GM21367 (cell line): ENCODE measurements around the gene PORCN.
"Not testable (repeated sequence)": the region's sequence is repeated elsewhere in the genome, so short reads cannot be mapped to it uniquely, and the experiment has no call there.

ENCODE experiments used
- ATAC-seq: cut with Tn5 transposase; IDR thresholded peaks from one replicate; pipeline ENCODE4 v1.9.1; 2021; ENCODE audit not compliant: unreplicated experiment

Gene PORCN

DNA sequence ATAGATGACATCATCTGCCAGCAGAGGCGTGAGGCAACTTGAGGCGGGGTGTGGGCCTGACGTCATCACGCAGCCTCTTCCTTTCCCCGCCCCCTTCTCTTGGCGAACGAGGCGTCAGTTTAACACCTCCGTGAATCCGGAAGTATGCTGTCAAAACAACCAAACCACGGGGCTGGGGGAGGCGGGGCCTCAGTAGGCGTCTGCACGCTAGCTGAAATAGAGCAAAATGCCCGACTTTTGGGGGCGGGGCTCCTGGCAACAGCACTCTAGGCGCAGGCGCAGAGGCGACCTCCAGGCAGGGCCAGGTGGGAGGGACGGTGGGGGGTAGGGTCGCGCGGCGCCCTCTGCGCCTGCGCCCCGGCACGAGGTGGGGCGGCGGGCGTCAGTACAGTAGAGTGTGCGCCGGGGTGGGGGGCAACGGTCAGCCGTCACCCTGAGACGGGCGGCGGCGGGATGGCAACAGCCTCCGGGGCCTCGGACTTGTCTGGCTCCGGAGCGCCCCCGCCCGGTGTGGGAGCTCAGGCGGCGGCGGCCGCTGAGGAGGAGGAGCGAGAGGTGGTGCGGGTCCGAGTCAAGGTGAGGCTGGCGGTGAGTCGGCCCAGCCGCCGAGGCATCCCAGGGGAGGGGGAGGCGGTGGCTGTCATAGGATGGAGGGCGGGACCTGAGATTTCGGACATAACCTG lies 30.7 kb downstream of the PORCN start, which contains the start of gene TBC1D25:
Gene TBC1D25 (plus strand): TSS at position 370 of the 683 bp plus-strand sequence. CDS start 84 bp downstream, at position 454.
- ATAC-seq: peak; percentile 69

DNA sequence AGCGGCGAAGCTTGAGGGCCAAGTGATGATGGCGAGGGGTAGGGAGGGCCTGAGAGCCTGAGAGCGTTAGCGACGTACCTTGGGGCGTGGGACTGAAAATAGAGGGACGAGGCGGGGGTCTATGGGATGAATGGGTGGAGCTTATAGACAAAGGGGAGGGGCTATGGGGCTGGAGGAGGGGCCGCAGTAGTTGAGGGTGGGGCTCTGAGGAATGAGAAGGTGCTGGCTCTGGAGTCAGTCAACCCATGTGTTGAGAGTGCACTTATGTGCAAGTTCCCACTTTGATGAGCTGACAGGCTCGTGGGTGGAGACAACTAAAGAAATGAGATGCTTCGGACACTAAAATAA lies 31.2 kb downstream of the PORCN start:
- peak; percentile 29 for ATAC-seq

GRCh38 chrX:48540480-48540879 lies 31.7 kb downstream of the PORCN start:
- ATAC-seq: no peak

GRCh38 chrX:48541140-48541814 lies 32.5 kb downstream of the PORCN start:
- no peak for ATAC-seq

DNA sequence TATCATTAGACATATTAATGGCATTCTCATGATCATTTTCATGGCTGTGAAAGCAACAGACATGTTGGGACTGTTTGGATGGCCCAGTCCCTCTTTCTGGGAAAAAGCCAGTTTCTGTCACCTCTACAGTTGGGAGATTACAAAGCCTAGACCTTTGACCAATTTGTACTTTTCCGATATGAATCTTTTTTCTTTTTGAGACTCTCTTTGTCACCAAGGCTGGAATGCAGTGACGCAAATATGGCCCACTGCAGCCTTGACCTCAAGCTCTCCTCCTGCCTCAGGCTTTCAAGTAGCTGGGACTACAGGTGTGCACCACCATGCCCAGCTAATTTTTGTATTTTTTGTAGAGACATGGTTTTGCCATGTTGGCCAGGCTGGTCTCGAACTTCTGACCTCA lies 40.1 kb downstream of the PORCN start:
- no peak for ATAC-seq

GRCh38 chrX:48555731-48556325 lies 47.0 kb downstream of the PORCN start:
- not testable (repeated sequence) for ATAC-seq

- ATAC-seq: no peak
Measured at GRCh38 chrX:48558271-48558670, 49.5 kb downstream of the PORCN start.

- ATAC-seq: no peak
Measured at GRCh38 chrX:48559636-48560035, 50.8 kb downstream of the PORCN start.

GRCh38 chrX:48560056-48560455 lies 51.3 kb downstream of the PORCN start:
- ATAC-seq: no peak

DNA sequence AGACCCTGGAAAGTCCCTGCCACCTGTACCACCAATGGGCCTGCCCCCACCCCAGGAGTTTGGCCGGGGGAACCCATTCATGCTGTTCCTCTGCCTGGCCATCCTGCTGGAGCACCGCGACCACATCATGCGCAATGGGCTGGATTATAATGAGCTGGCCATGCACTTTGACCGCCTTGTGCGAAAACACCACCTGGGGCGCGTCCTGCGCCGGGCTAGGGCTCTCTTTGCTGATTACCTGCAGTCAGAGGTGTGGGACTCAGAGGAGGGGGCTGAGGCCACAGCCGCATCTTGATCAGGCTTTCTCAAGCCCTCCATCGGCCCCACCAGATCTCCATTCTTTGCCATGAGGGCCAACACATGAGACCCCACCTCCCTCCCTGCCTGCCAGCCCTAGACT lies 51.9 kb downstream of the PORCN start:
- ATAC-seq: no peak

DNA sequence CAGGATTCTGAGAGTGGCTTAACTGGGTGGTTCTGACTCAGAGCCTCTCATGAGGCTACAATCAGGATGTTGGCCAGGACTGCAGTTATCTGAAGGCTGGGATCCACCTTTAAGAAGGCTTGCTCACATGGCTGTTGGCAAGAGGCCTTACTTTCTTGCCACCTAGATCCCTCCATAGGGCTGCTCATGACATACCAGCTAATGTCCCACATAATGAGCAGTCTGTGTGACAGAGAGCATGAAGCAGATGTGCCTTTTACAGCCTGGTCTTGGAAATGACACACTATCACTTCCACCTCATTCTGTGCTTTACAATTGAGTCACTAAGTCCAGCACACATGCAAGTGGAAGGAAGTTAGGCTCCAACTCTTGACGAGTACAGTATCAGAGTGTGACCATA lies 61.2 kb downstream of the PORCN start:
- ATAC-seq: no peak
